ENCODE measurements around the gene AKAP13.

DNA sequence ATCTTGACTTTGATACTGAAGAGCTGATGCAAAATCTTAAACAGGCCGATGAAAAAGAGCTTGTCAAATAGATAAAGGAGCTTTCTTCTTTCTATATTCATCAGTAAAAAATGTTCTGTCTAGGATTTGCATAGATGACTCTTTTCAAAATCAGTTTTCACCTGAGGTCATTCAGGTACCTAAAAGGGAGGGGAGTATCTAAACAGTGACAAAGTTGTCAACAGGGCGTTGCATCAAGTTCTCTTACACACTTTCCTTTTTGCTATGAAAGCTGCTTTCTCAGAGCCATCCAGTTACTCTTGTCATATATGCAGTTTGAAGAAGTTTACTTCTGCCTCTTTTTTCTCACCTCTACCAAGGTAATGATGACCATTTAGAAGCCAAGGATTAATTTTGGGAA is 60.0 kb downstream of the AKAP13 start:
- TF ChIP-seq POLR2A (IDR thresholded peaks at IDR 0.05; ENCODE audit: low read depth, low read length): no peak
- TF ChIP-seq POLR2AphosphoS5 (IDR thresholded peaks at IDR 0.05; ENCODE audit: low read depth, low read length): no peak
- TF ChIP-seq TAF1 (IDR thresholded peaks at IDR 0.05; ENCODE audit: low read depth, low read length): no peak
- TF ChIP-seq PAX5 (IDR thresholded peaks at IDR 0.05; ENCODE audit: insufficient read depth, low read length, severe bottlenecking): no peak

All from GM12891 (cell line).